HG02759 (cell line): ENCODE measurements around the gene SPAG8.

ENCODE experiments used
- ATAC-seq: cut with Tn5 transposase; IDR thresholded peaks from one replicate; pipeline ENCODE4 v1.9.1; 2021; ENCODE audit warnings: mild to moderate bottlenecking, moderate library complexity; ENCODE audit not compliant: unreplicated experiment

SPAG8 gene

GRCh38 chr9:35813434-35814105, 1.5 kb upstream of the SPAG8 start:
- ATAC-seq: no peak

- no peak for ATAC-seq
Measured at GRCh38 chr9:35811381-35812024, 559 bp downstream of the SPAG8 start.

GRCh38 chr9:35810122-35810521, 1.9 kb downstream of the SPAG8 start:
- no peak for ATAC-seq

- no peak for ATAC-seq
Measured at GRCh38 chr9:35808433-35808832, 3.6 kb downstream of the SPAG8 start.

GRCh38 chr9:35806101-35806500, 6.0 kb downstream of the SPAG8 start:
- no peak for ATAC-seq

GRCh38 chr9:35801328-35802128, 10.5 kb downstream of the SPAG8 start:
- no peak for ATAC-seq

GRCh38 chr9:35800530-35800929, 11.5 kb downstream of the SPAG8 start:
- ATAC-seq: no peak

- ATAC-seq: no peak
Measured at GRCh38 chr9:35798658-35799374, 13.2 kb downstream of the SPAG8 start.

- no peak for ATAC-seq
Measured at GRCh38 chr9:35797311-35798109, 14.6 kb downstream of the SPAG8 start.

- no peak for ATAC-seq
Measured at GRCh38 chr9:35795695-35796094, 16.4 kb downstream of the SPAG8 start.

GRCh38 chr9:35793461-35793860, 18.6 kb downstream of the SPAG8 start:
- ATAC-seq: no peak

GRCh38 chr9:35792826-35793225, 19.2 kb downstream of the SPAG8 start:
- no peak for ATAC-seq

GRCh38 chr9:35792024-35792813, 19.8 kb downstream of the SPAG8 start:
- ATAC-seq: no peak

- no peak for ATAC-seq
Measured at GRCh38 chr9:35791297-35791921, 20.7 kb downstream of the SPAG8 start, which contains the start of gene NPR2. Gene NPR2, plus strand, starts transcription at chr9:35791591. Its CDS starts 818 bp downstream, at chr9:35792409.

GRCh38 chr9:35790385-35791296, 21.4 kb downstream of the SPAG8 start:
- ATAC-seq: peak; percentile 60

GRCh38 chr9:35790025-35790384, 22.1 kb downstream of the SPAG8 start:
- ATAC-seq: no peak

- ATAC-seq: no peak
Measured at GRCh38 chr9:35789541-35789940, 22.5 kb downstream of the SPAG8 start.

GRCh38 chr9:35783418-35783817, 28.6 kb downstream of the SPAG8 start:
- no peak for ATAC-seq
